ENCODE results near the gene GPR137. TPM values are rescaled to one million over a fixed set of nuclear protein-coding genes. Genes with fewer than 3 reads are reported as not detected.

GPR137 gene
- total RNA-seq, 2 experiments from 2014 or later: 18.3 to 52.3 TPM

- POLR2A ChIA-PET: interaction anchor here (0.6 to 1.0 kb wide), 2 partner anchors 14 to 71 kb away, joined by 3 to 4 read pairs; no protein-coding TSS in a partner anchor
- no TSS peak for BruUV-seq (replicated peaks)
Measured at GRCh38 chr11:64256300-64256699, 29.3 kb upstream of the GPR137 start.

GRCh38 chr11:64258356-64258755 lies 27.3 kb upstream of the GPR137 start:
- BruUV-seq (replicated peaks): no TSS peak
- TF ChIP-seq EZH2phosphoT487 (IDR thresholded peaks at IDR 0.05; ENCODE audit: borderline replicate concordance, low read depth, low read length): no peak
- no peak for TF ChIP-seq CTCF (conservative IDR thresholded peaks at IDR 0.05; ENCODE audit: low read length)
- CTCF ChIA-PET (ENCODE audit: unreplicated experiment): interaction anchor here (0.7 kb wide), 1 partner anchor 9 kb away, joined by 3 read pairs; no protein-coding TSS in a partner anchor

More at GRCh38 chr11:64256300-64256699, 29.3 kb upstream of the GPR137 start:
- no peaks in the 10 kb centered on the region for H3K9me2 ChIP-seq (ENCODE audit: insufficient read depth, low read length)
- H3K79me2 ChIP-seq (ENCODE audit: insufficient read depth, low read depth, low read length): no peaks in the 10 kb centered on the region
- no peaks in the 10 kb centered on the region for H3K9me3 ChIP-seq (ENCODE audit: low read length)
- no peak for DNase-seq (ENCODE audit: low spot score)
- CTCF ChIA-PET (ENCODE audit: unreplicated experiment): no interaction called here
- no peak overlapping the region for H3K27ac ChIP-seq (ENCODE audit: low read depth, low read length, poor library complexity, severe bottlenecking)
- H4K20me1 ChIP-seq (ENCODE audit: insufficient read depth, low read length): no peaks in the 10 kb centered on the region
- no peaks in the 10 kb centered on the region for H3K36me3 ChIP-seq (ENCODE audit: insufficient read depth, low read length)
- H3K4me1 ChIP-seq (ENCODE audit: insufficient read depth, low read length, poor library complexity, severe bottlenecking): peaks cover 17% of the 10 kb centered on the region
- TF ChIP-seq EZH2phosphoT487 (IDR thresholded peaks at IDR 0.05; ENCODE audit: borderline replicate concordance, low read depth, low read length) (no peak), CTCF (conservative IDR thresholded peaks at IDR 0.05; ENCODE audit: low read length) (no peak)
- H3K4me3 ChIP-seq (ENCODE audit: low read depth, low read length, poor library complexity, severe bottlenecking): no peak overlapping the region
- H3K4me2 ChIP-seq (ENCODE audit: low read length): no peak overlapping the region
- intact Hi-C loops (cut with micrococcal nuclease; ENCODE audit: unreplicated experiment): no loop called here
- no peak overlapping the region for H2AFZ ChIP-seq (ENCODE audit: low read length)

GRCh38 chr11:64258946-64259532 lies 26.6 kb upstream of the GPR137 start:
- ChIA-PET CTCF (ENCODE audit: unreplicated experiment) (interaction anchor here (0.7 kb wide), 1 partner anchor 9 kb away, joined by 3 read pairs; no protein-coding TSS in a partner anchor), POLR2A (no interaction called here)
- DNase-seq (ENCODE audit: low spot score): no peak
- Histone ChIP-seq H3K4me1 (ENCODE audit: insufficient read depth, low read length, poor library complexity, severe bottlenecking) (no peaks in the 10 kb centered on the region), H3K27ac (ENCODE audit: low read depth, low read length, poor library complexity, severe bottlenecking) (no peak overlapping the region), H3K36me3 (ENCODE audit: insufficient read depth, low read length) (no peaks in the 10 kb centered on the region), H3K4me3 (ENCODE audit: low read depth, low read length, poor library complexity, severe bottlenecking) (no peak overlapping the region), H4K20me1 (ENCODE audit: insufficient read depth, low read length) (no peaks in the 10 kb centered on the region), H3K4me2 (ENCODE audit: low read length) (no peak overlapping the region), H3K9me2 (ENCODE audit: insufficient read depth, low read length) (no peaks in the 10 kb centered on the region), H2AFZ (ENCODE audit: low read length) (no peak overlapping the region), H3K9me3 (ENCODE audit: low read length) (no peaks in the 10 kb centered on the region), H3K79me2 (ENCODE audit: insufficient read depth, low read depth, low read length) (no peaks in the 10 kb centered on the region)
- intact Hi-C loops (cut with micrococcal nuclease; ENCODE audit: unreplicated experiment): no loop called here
- no TSS peak for BruUV-seq (replicated peaks)
- no peak for TF ChIP-seq EZH2phosphoT487 (IDR thresholded peaks at IDR 0.05; ENCODE audit: borderline replicate concordance, low read depth, low read length)
- no peak for TF ChIP-seq CTCF (conservative IDR thresholded peaks at IDR 0.05; ENCODE audit: low read length)

More at GRCh38 chr11:64258356-64258755, 27.3 kb upstream of the GPR137 start:
- POLR2A ChIA-PET: no interaction called here
- H3K9me2 ChIP-seq (ENCODE audit: insufficient read depth, low read length): no peaks in the 10 kb centered on the region
- no peaks in the 10 kb centered on the region for H3K79me2 ChIP-seq (ENCODE audit: insufficient read depth, low read depth, low read length)
- DNase-seq (ENCODE audit: low spot score): no peak
- H3K4me3 ChIP-seq (ENCODE audit: low read depth, low read length, poor library complexity, severe bottlenecking): no peak overlapping the region
- H2AFZ ChIP-seq (ENCODE audit: low read length): no peak overlapping the region
- intact Hi-C loops (cut with micrococcal nuclease; ENCODE audit: unreplicated experiment): no loop called here
- H3K9me3 ChIP-seq (ENCODE audit: low read length): no peaks in the 10 kb centered on the region
- H3K27ac ChIP-seq (ENCODE audit: low read depth, low read length, poor library complexity, severe bottlenecking): no peak overlapping the region
- H3K36me3 ChIP-seq (ENCODE audit: insufficient read depth, low read length): no peaks in the 10 kb centered on the region
- no peak overlapping the region for H3K4me2 ChIP-seq (ENCODE audit: low read length)
- H4K20me1 ChIP-seq (ENCODE audit: insufficient read depth, low read length): no peaks in the 10 kb centered on the region
- H3K4me1 ChIP-seq (ENCODE audit: insufficient read depth, low read length, poor library complexity, severe bottlenecking): no peaks in the 10 kb centered on the region

All from OCI-LY7 (cell line).